ENCODE data around the gene CHMP2A. TPM values are rescaled to one million over a fixed set of nuclear protein-coding genes. Genes with fewer than 3 reads are reported as not detected.

CHMP2A gene
- total and polyA plus RNA-seq, 2 of the 8 experiments (the other 6 are each of a cell fraction or from before 2014, with no cell fraction given), result 70.0 to 132 TPM

- no peak for TF ChIP-seq CHD7 (IDR thresholded peaks at IDR 0.05; ENCODE audit: insufficient replicate concordance, low read length)
- TF ChIP-seq SAP30 (IDR thresholded peaks at IDR 0.05; ENCODE audit: insufficient read depth, insufficient replicate concordance, low read length), result no peak
- no peak for TF ChIP-seq KDM1A (IDR thresholded peaks at IDR 0.05; ENCODE audit: borderline replicate concordance, low read length)
- TF ChIP-seq TAF7 (optimal IDR thresholded peaks at IDR 0.05; ENCODE audit: borderline replicate concordance, low read depth, low read length), result no peak
- peak; percentile 99 for TF ChIP-seq GABPA (IDR thresholded peaks at IDR 0.05; ENCODE audit: borderline replicate concordance, insufficient read depth, low read length)
- no peak for TF ChIP-seq EZH2 (IDR thresholded peaks at IDR 0.05; ENCODE audit: low read depth, low read length, severe bottlenecking)
- no peak for TF ChIP-seq BRCA1 (IDR thresholded peaks at IDR 0.05; ENCODE audit: low read depth, low read length)
- peak; percentile 90 to 96 for TF ChIP-seq POLR2A (IDR thresholded peaks at IDR 0.05; ENCODE audit: control extremely low read depth in 1 of 2, low read depth in 2 of 2, low read length in 2 of 2)
- no peak for TF ChIP-seq EGR1 (IDR thresholded peaks at IDR 0.05; ENCODE audit: borderline replicate concordance, low read depth, low read length)
- TF ChIP-seq SRF (IDR thresholded peaks at IDR 0.05; ENCODE audit: low read depth, low read length), result no peak
Measured at GRCh38 chr19:58554494-58555368, at the start of gene CHMP2A (continued).

All from H1 (cell line).